Measurements from ENCODE around the gene CLEC18A. TPM values are rescaled to one million over a fixed set of nuclear protein-coding genes. Genes with fewer than 3 reads are reported as not detected.
"Not testable (repeated sequence)": the region's sequence is repeated elsewhere in the genome, so short reads cannot be mapped to it uniquely, and the experiment has no call there.

The CLEC18A gene
- total RNA-seq = under 0.01 TPM

DNA sequence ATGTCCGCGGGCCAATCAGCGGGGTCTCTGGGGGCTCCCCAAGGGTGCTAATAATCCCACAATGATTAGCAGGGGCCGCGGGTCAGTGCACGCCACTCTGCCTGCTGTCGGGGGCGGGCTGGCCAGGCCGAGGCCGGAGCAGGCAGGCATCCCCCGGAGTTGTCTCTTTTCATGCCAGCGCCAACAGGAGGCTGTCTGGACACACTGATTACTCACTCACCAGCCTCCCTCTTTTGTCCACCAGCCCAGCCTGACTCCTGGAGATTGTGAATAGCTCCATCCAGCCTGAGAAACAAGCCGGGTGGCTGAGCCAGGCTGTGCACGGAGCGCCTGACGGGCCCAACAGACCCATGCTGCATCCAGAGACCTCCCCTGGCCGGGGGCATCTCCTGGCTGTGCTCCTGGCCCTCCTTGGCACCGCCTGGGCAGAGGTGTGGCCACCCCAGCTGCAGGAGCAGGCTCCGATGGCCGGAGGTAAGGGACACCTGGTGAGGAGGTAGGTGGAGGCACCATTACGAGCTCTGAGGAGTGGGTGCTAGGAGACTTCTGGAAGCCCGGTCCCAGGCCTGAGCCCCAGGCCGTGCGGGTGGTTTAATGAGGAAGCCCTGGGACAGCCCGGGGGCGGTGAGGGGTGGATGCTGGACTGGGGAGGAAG, at the start of gene CLEC18A:
TSS of gene CLEC18A (plus strand) at position 318 of the 655 bp plus-strand sequence. CDS start at position 351, 33 bp downstream.
- H3K9me3 ChIP-seq (ENCODE audit: control insufficient read depth in 3 of 3, low read length in 3 of 3); H3K4me3 ChIP-seq (ENCODE audit: low read length in 3 of 3); H3K4me1 ChIP-seq (ENCODE audit: control insufficient read depth in 3 of 3, insufficient read depth in 3 of 3, low read length in 3 of 3); H3K36me3 ChIP-seq (ENCODE audit: control insufficient read depth in 3 of 3, insufficient read depth in 3 of 3, low read length in 3 of 3); H3K9ac ChIP-seq (ENCODE audit: low read depth in 1 of 3, low read length in 3 of 3); H3K27me3 ChIP-seq (ENCODE audit: control insufficient read depth in 3 of 3, insufficient read depth in 3 of 3, low read length in 3 of 3); H3K27ac ChIP-seq (ENCODE audit: low read depth, low read length): not testable (repeated sequence)

DNA sequence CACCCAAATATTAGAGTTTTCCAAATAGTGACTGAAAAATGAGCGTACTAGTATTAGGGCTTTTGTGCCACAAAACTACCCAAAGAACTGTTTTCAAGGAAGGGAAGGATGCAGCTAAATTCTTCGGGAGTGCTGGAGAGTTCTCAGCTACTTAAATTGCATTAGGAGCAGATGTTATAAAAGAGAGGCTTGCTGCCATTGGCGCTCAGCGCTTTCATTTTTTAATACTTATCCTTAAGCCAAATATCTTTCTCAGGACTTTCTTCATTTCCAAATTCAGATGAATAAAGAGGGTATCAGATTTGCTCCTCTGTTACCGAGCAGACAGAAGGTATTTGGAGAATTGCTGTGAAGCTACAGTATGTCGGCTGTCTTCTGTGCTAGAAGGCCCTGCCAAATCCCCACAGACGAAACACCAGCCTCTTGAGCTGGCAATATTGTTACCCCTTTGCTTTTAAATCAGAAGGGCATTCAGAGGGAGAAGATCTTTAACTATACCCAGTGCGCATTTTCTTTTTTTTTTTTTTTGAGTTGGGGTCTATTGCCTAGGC, 47.2 kb upstream of the CLEC18A start:
- no peak overlapping the region for H3K4me3 ChIP-seq (ENCODE audit: low read length in 3 of 3)
- no peaks in the 10 kb centered on the region for H3K9me3 ChIP-seq (ENCODE audit: control insufficient read depth in 3 of 3, low read length in 3 of 3)
- no peaks in the 10 kb centered on the region for H3K4me1 ChIP-seq (ENCODE audit: control insufficient read depth in 3 of 3, insufficient read depth in 3 of 3, low read length in 3 of 3)
- no peak overlapping the region for H3K27ac ChIP-seq (ENCODE audit: low read depth, low read length)
- peaks cover 5 to 7% (median 7%) of the 10 kb centered on the region in 3 donors for H3K36me3 ChIP-seq (ENCODE audit: control insufficient read depth in 3 of 3, insufficient read depth in 3 of 3, low read length in 3 of 3)
- no peaks in the 10 kb centered on the region for H3K27me3 ChIP-seq (ENCODE audit: control insufficient read depth in 3 of 3, insufficient read depth in 3 of 3, low read length in 3 of 3)
- H3K9ac ChIP-seq (ENCODE audit: low read depth in 1 of 3, low read length in 3 of 3) = no peak overlapping the region

- H3K36me3 ChIP-seq (ENCODE audit: control insufficient read depth in 3 of 3, insufficient read depth in 3 of 3, low read length in 3 of 3) = peaks cover 9 to 12% (median 10%) of the 10 kb centered on the region in 3 donors
- no peak overlapping the region for H3K27ac ChIP-seq (ENCODE audit: low read depth, low read length)
- H3K4me1 ChIP-seq (ENCODE audit: control insufficient read depth in 3 of 3, insufficient read depth in 3 of 3, low read length in 3 of 3) = no peaks in the 10 kb centered on the region
Measured at GRCh38 chr16:69904495-69905170, 46.5 kb upstream of the CLEC18A start.

DNA sequence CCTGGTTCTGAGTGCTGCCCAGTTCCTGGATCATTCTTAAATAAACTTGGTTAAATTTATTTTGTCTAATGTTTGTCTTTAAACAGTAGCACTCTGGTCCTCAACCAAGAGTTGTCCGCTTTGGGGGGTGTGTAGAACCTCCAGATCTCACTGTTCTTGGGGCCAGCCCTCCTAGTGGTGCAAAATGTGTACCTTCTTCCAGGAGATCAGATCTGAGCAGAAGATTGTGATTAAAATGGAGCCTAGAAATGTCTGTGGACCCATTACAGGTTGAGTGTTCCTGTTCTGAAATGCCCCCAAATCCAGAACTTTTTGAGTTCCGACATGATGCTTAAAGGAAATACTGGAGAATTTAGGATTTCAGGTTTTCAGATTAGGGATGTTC, 46.0 kb upstream of the CLEC18A start:
- Histone ChIP-seq H3K4me1 (ENCODE audit: control insufficient read depth in 3 of 3, insufficient read depth in 3 of 3, low read length in 3 of 3) (no peaks in the 10 kb centered on the region), H3K36me3 (ENCODE audit: control insufficient read depth in 3 of 3, insufficient read depth in 3 of 3, low read length in 3 of 3) (peaks cover 9 to 12% (median 10%) of the 10 kb centered on the region in 3 donors)

More at GRCh38 chr16:69904495-69905170, 46.5 kb upstream of the CLEC18A start:
- Histone ChIP-seq H3K9me3 (ENCODE audit: control insufficient read depth in 3 of 3, low read length in 3 of 3) (no peaks in the 10 kb centered on the region), H3K4me3 (ENCODE audit: low read length in 3 of 3) (no peak overlapping the region), H3K9ac (ENCODE audit: low read depth in 1 of 3, low read length in 3 of 3) (no peak overlapping the region), H3K27me3 (ENCODE audit: control insufficient read depth in 3 of 3, insufficient read depth in 3 of 3, low read length in 3 of 3) (no peaks in the 10 kb centered on the region)

GRCh38 chr16:69906838-69907401, 44.2 kb upstream of the CLEC18A start:
- peaks cover 10 to 12% (median 12%) of the 10 kb centered on the region in 3 donors for H3K36me3 ChIP-seq (ENCODE audit: control insufficient read depth in 3 of 3, insufficient read depth in 3 of 3, low read length in 3 of 3)
- no peak overlapping the region for H3K9ac ChIP-seq (ENCODE audit: low read depth in 1 of 3, low read length in 3 of 3)

More for the DNA sequence above, 46.0 kb upstream of the CLEC18A start:
- no peaks in the 10 kb centered on the region for H3K27me3 ChIP-seq (ENCODE audit: control insufficient read depth in 3 of 3, insufficient read depth in 3 of 3, low read length in 3 of 3)
- H3K9me3 ChIP-seq (ENCODE audit: control insufficient read depth in 3 of 3, low read length in 3 of 3) = no peaks in the 10 kb centered on the region
- no peak overlapping the region for H3K27ac ChIP-seq (ENCODE audit: low read depth, low read length)
- no peak overlapping the region for H3K4me3 ChIP-seq (ENCODE audit: low read length in 3 of 3)
- H3K9ac ChIP-seq (ENCODE audit: low read depth in 1 of 3, low read length in 3 of 3) = no peak overlapping the region

GRCh38 chr16:69909043-69909442, 42.1 kb upstream of the CLEC18A start:
- no peak overlapping the region for H3K9ac ChIP-seq (ENCODE audit: low read depth in 1 of 3, low read length in 3 of 3)
- H3K27ac ChIP-seq (ENCODE audit: low read depth, low read length) = no peak overlapping the region

More at GRCh38 chr16:69906838-69907401, 44.2 kb upstream of the CLEC18A start:
- Histone ChIP-seq H3K27me3 (ENCODE audit: control insufficient read depth in 3 of 3, insufficient read depth in 3 of 3, low read length in 3 of 3) (no peaks in the 10 kb centered on the region), H3K9me3 (ENCODE audit: control insufficient read depth in 3 of 3, low read length in 3 of 3) (no peaks in the 10 kb centered on the region), H3K27ac (ENCODE audit: low read depth, low read length) (no peak overlapping the region), H3K4me1 (ENCODE audit: control insufficient read depth in 3 of 3, insufficient read depth in 3 of 3, low read length in 3 of 3) (peaks cover 0 to 2% (median 0%) of the 10 kb centered on the region in 3 donors), H3K4me3 (ENCODE audit: low read length in 3 of 3) (no peak overlapping the region)

DNA sequence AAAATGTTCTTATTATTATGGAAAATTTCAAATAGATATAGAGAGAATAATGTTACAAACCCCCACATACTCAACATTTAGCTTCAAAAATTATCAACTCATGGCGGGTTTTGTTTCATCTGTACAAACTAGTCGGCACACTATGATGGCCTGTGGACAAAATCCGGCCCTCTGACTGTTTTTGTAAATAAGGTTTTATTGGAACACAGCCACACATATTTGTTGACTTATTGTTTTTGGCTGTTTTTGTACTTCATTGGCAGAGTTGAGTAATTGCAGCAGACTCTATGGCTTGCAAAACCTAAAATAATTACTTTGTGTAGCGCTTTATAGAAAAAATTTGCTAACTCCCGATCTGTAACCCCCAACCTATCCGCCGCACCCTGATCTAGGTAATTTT, 41.4 kb upstream of the CLEC18A start:
- peaks cover 9 to 12% (median 10%) of the 10 kb centered on the region in 3 donors for H3K36me3 ChIP-seq (ENCODE audit: control insufficient read depth in 3 of 3, insufficient read depth in 3 of 3, low read length in 3 of 3)
- peaks cover 0 to 2% (median 0%) of the 10 kb centered on the region in 3 donors for H3K4me1 ChIP-seq (ENCODE audit: control insufficient read depth in 3 of 3, insufficient read depth in 3 of 3, low read length in 3 of 3)
- H3K27me3 ChIP-seq (ENCODE audit: control insufficient read depth in 3 of 3, insufficient read depth in 3 of 3, low read length in 3 of 3) = no peaks in the 10 kb centered on the region
- H3K4me3 ChIP-seq (ENCODE audit: low read length in 3 of 3) = no peak overlapping the region
- no peaks in the 10 kb centered on the region for H3K9me3 ChIP-seq (ENCODE audit: control insufficient read depth in 3 of 3, low read length in 3 of 3)
- no peak overlapping the region for H3K9ac ChIP-seq (ENCODE audit: low read depth in 1 of 3, low read length in 3 of 3)
- H3K27ac ChIP-seq (ENCODE audit: low read depth, low read length) = no peak overlapping the region

More at GRCh38 chr16:69909043-69909442, 42.1 kb upstream of the CLEC18A start:
- no peaks in the 10 kb centered on the region for H3K9me3 ChIP-seq (ENCODE audit: control insufficient read depth in 3 of 3, low read length in 3 of 3)
- H3K27me3 ChIP-seq (ENCODE audit: control insufficient read depth in 3 of 3, insufficient read depth in 3 of 3, low read length in 3 of 3) = no peaks in the 10 kb centered on the region
- peaks cover 9 to 12% (median 10%) of the 10 kb centered on the region in 3 donors for H3K36me3 ChIP-seq (ENCODE audit: control insufficient read depth in 3 of 3, insufficient read depth in 3 of 3, low read length in 3 of 3)
- H3K4me3 ChIP-seq (ENCODE audit: low read length in 3 of 3) = no peak overlapping the region
- H3K4me1 ChIP-seq (ENCODE audit: control insufficient read depth in 3 of 3, insufficient read depth in 3 of 3, low read length in 3 of 3) = peaks cover 0 to 2% (median 0%) of the 10 kb centered on the region in 3 donors

- Histone ChIP-seq H3K27ac (ENCODE audit: low read depth, low read length) (no peak overlapping the region), H3K4me3 (ENCODE audit: low read length in 3 of 3) (no peak overlapping the region), H3K9me3 (ENCODE audit: control insufficient read depth in 3 of 3, low read length in 3 of 3) (no peaks in the 10 kb centered on the region), H3K4me1 (ENCODE audit: control insufficient read depth in 3 of 3, insufficient read depth in 3 of 3, low read length in 3 of 3) (peaks cover 0 to 2% (median 0%) of the 10 kb centered on the region in 3 donors), H3K27me3 (ENCODE audit: control insufficient read depth in 3 of 3, insufficient read depth in 3 of 3, low read length in 3 of 3) (no peaks in the 10 kb centered on the region), H3K36me3 (ENCODE audit: control insufficient read depth in 3 of 3, insufficient read depth in 3 of 3, low read length in 3 of 3) (peaks cover 9 to 12% (median 10%) of the 10 kb centered on the region in 3 donors), H3K9ac (ENCODE audit: low read depth in 1 of 3, low read length in 3 of 3) (no peak overlapping the region)
Measured at GRCh38 chr16:69910964-69911363, 40.2 kb upstream of the CLEC18A start.

GRCh38 chr16:69916462-69916861, 34.7 kb upstream of the CLEC18A start:
- Histone ChIP-seq H3K9ac (ENCODE audit: low read depth in 1 of 3, low read length in 3 of 3) (no peak overlapping the region), H3K27me3 (ENCODE audit: control insufficient read depth in 3 of 3, insufficient read depth in 3 of 3, low read length in 3 of 3) (no peaks in the 10 kb centered on the region), H3K9me3 (ENCODE audit: control insufficient read depth in 3 of 3, low read length in 3 of 3) (no peaks in the 10 kb centered on the region), H3K4me1 (ENCODE audit: control insufficient read depth in 3 of 3, insufficient read depth in 3 of 3, low read length in 3 of 3) (peaks cover 5 to 8% (median 5%) of the 10 kb centered on the region in 3 donors), H3K27ac (ENCODE audit: low read depth, low read length) (peak overlapping the region; percentile 54), H3K4me3 (ENCODE audit: low read length in 3 of 3) (no peak overlapping the region), H3K36me3 (ENCODE audit: control insufficient read depth in 3 of 3, insufficient read depth in 3 of 3, low read length in 3 of 3) (no peaks in the 10 kb centered on the region)

Data from skeletal muscle tissue (tissue), 4 donors.